Stimulated activated CD4-positive, alpha-beta T cell treated with anti-CD3 and anti-CD28 coated beads, Interleukin-2, amount 100 ng/mL, for 48 hours (primary cell): ENCODE results near the gene BCAP31.
"Not testable (repeated sequence)": the region's sequence is repeated elsewhere in the genome, so short reads cannot be mapped to it uniquely, and the experiment has no call there.

ENCODE experiments used
- DNase-seq, 2 donors: peaks; one replicate each; pipeline ENCODE4 v3.0.0-alpha.2; 2020

Gene BCAP31

DNA sequence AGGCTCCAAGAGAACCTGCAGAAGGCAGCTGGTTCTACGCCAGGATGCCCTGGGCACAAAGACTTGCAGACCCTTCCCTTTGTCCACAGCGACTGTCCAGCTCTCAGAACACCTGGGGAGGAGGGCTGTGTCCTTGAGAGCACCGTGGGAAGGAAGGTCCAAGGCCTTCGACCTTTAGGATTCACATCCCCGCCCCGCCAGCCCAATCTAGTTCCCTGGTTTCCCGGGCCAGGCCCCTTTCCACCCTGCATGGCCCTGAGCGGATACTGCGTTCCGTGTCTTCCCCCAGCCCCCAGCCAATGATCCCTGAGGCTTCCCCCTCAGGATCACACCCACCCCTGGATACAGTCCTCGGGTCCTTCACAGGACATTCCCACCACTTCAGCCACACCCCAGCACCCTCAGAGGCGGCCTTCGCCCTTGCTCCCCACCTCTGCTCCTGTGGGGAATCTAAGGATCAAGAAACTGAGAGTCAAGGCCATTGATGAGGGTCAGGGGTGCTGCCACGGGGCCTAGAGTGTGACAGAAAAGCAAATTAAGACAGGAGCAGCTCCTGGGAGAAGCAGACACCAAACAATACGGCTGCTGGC, 9.6 kb upstream of the BCAP31 start:
- DNase-seq: no peak

DNA sequence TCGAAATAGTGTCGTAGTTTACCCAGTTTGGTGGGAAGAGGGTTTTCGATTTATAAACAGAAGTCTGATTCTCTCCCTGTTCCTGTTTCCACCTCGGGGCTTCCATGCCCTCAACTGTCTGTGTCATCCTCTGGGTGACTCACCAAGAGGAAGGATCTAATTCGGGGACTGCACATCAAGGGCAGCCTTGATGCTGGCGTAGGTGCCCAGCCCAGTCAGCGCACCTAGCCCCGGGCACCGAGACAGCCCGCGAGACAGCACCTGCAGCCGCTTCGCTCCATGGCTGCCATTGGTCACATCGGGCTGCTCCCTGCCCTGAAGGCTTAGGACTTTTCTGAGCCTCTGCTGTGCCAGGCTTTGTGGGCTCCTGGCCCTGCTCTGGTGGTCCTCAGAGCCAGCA, 8.2 kb upstream of the BCAP31 start:
- no peak for DNase-seq

DNA sequence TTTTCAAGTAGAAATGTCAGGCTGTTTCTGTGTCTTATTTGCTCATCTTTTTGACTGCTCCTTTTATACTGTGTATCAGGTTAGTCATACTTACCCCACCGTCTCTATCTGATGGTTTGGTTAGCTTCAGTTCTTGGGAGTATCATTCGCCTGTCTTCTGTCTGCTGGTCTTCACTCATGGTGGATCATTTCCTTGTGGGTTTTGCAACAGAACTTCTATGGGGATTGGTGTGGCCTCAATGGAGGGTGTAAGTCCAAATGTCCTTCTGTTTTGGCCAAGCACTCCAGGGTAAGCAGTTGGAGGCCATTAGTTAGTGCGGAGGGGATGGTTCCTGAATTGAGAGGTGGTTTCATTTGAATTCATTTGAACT, 7.6 kb upstream of the BCAP31 start:
- no peak for DNase-seq

- DNase-seq: no peak
Measured at GRCh38 chrX:153731117-153731844, 7.1 kb upstream of the BCAP31 start.

DNA sequence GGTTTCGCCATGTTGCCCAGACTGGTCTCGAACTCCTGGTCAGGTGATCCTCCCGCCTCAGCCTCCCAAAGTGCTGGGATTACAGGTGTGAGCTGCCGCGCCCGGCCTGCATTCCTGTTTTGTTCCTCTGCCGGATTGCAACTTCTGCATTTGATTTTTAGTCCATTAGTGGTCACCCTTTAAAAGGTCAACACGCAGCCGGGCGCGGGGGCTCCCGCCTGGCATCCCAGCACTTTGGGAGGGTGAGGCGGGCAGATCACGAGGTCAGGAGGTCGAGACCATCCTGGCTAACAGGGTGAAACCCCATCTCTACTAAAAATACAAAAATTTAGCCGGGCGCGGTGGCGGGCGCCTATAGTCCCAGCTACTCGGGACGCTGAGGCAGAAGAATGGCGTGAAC, 5.9 kb upstream of the BCAP31 start:
- DNase-seq: not testable (repeated sequence)

DNA sequence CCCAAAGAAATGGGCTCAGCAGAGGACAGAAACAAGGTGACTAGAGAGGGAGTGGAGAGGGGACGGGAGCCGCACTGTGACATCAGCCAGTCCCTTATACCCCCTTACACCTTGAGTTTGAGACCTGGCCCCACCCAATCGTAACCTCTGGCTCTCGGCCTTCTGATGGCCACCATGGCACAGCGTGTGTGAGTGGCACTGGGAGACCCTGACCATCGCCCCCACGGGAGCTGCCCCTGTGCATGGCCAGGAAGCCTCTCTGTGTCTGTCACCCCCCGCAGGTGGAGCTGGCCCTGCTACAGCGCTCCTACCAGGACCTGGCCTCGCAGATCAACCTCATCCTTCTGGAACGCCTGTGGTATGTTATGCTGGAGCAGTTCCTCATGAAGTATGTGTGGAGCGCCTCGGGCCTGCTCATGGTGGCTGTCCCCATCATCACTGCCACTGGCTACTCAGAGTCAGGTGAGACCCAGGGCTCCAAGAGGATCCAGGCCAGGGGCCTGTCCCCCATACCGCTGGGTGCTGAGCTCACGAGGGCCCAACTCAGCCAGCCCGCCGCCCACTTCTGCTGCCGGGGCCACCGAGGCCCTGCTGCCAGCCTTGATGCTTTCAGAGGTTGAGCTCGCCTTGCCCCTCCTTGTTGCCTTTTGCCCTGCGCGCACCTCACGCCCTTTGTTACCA, 4.9 kb upstream of the BCAP31 start:
- no peak for DNase-seq

GRCh38 chrX:153728095-153728494, 3.9 kb upstream of the BCAP31 start:
- DNase-seq: no peak

DNA sequence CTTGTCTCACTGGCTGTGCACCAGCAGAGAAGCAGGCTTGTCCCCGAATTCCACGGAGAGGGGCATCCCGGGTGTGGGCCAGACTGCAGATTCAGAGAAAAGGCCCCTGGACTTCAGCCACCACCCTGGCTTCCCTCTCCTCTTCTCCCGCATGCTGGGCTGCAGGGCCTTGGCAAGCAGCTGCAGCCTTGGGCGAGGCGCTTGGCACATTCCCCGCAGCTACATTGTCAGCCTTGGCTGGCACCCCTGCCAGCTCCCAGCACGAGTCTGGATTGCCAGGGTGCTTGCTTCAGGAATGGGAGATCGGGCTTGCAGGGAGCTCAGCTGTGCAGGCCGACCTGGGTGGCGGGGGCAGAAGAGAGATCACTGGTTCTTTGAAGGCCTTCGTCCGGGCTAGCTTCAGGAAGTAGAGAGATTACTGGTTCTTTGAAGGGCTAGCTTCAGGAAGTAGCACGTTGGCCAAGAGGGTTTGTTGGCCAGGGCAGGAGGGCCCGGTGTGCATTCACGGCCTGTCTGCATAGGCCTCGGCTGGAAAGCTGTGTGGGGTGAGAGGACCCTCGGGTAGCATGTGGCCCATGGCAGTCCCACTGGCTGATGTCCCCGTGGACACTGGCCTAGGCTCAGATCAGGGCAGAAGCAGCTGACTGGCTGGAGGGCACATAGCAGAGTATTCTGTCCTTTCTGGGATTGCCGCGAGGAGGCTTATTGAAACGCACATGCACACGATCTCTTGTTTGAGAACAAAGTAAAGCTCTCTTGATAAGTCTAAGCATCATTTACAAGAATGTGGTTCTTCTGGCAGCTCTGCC, 3.1 kb upstream of the BCAP31 start:
- no peak for DNase-seq

DNA sequence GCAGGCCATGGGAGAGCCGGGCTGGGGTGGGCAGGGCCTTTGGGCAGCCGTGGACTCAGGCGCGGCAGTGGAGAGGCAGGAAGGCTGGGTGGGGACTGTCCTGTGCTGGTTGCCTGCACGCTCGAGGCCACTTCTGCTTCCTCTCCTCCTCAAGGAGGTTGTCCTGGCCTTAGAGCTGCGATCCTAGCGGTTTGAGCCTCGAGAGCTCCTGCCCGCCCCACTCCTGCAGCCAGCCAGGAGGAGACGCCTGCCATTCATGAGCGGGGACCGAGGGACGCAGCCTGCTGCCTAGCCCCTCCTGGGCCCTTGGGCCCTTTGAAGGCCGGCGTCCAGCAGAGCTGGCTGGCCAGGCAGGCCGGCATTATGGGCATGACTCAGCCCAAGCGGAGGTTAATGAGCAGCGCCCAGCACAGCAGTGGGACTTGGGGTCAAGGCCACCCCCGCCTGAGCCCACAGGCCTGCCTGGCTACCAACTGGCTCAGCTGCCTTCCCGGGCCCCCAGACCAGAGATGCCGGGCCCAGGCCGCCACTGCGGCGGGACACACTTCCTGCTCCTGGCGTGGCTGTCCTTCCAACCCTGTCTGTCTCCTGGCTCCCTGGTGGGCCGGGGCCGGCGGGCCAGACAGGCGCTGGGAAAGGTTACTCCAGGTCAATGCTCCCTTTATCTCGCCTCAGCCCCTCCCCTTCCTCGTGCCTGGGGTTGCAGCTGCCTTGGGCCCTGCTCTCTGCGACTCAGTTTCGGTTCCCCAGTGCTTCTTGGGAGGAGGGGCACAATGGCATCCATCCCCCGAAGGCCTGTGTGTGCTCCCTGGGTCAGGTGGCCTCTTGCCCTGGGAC, 2.3 kb upstream of the BCAP31 start:
- DNase-seq: no peak

DNA sequence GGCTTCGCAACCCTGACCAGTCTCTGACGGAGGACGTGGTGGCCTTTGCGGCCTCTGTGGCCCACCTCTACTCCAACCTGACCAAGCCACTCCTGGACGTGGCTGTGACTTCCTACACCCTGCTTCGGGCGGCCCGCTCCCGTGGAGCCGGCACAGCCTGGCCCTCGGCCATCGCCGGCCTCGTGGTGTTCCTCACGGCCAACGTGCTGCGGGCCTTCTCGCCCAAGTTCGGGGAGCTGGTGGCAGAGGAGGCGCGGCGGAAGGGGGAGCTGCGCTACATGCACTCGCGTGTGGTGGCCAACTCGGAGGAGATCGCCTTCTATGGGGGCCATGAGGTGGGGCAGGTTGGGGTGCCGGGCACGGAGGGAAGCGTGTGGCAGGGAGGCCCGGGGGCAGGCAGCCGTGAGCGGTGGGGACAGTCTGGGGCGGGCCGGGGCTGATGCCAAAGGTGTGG, 1.7 kb upstream of the BCAP31 start:
- no peak for DNase-seq

DNA sequence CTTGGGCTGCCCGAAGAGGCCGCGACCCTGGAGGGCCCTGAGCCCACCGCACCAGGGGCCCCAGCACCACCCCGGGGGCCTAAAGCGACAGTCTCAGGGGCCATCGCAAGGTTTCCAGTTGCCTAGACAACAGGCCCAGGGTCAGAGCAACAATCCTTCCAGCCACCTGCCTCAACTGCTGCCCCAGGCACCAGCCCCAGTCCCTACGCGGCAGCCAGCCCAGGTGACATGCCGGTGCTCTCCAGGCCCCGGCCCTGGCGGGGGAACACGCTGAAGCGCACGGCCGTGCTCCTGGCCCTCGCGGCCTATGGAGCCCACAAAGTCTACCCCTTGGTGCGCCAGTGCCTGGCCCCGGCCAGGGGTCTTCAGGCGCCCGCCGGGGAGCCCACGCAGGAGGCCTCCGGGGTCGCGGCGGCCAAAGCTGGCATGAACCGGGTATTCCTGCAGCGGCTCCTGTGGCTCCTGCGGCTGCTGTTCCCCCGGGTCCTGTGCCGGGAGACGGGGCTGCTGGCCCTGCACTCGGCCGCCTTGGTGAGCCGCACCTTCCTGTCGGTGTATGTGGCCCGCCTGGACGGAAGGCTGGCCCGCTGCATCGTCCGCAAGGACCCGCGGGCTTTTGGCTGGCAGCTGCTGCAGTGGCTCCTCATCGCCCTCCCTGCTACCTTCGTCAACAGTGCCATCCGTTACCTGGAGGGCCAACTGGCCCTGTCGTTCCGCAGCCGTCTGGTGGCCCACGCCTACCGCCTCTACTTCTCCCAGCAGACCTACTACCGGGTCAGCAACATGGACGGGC, 1.0 kb upstream of the BCAP31 start:
- DNase-seq: no peak

DNA sequence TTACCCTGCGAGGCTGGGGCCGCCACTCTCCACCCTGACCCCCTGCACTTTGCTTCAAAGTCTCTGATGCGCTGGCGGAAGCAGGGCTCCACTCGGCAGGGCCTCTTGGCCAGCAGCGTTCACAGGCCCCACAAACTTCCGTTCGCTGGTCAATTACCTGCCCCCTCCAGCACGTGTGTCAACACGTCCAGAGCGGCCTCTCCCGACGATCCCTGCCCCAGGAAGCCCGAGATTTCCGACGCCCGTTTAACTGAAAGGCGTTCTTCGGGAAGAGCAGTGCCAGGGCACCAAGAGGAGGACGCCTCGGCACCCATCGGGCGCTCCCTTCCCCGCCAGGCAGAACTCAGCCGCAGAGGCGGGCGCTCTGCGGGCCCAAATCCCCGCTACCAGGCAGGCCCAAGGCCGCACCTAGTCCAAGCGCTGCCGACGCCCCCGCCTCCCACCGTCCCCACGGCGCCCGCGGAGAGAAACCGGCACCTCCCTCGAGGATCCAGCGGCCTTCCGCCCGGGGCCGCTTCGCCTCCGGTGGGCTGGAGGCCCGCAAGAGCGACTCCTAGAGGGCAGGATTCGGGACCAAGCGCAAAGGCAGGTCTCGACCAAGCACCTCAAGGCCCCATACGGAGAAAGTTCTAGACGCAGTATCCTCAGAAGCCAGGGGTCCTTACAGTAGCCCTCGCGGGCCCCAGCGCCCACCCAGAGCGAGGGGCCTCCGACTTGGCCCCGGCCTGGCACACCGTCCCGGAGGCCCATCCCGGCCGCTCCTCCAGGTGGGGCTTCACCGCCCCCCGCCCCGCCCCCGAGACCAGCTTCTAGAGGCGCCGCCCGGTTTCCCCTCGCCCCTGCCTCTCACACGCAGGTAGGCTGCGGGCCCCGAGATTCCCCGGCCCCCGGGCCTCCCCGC, 586 bp downstream of the BCAP31 start:
- DNase-seq: peak; percentile 41 to 52

DNA sequence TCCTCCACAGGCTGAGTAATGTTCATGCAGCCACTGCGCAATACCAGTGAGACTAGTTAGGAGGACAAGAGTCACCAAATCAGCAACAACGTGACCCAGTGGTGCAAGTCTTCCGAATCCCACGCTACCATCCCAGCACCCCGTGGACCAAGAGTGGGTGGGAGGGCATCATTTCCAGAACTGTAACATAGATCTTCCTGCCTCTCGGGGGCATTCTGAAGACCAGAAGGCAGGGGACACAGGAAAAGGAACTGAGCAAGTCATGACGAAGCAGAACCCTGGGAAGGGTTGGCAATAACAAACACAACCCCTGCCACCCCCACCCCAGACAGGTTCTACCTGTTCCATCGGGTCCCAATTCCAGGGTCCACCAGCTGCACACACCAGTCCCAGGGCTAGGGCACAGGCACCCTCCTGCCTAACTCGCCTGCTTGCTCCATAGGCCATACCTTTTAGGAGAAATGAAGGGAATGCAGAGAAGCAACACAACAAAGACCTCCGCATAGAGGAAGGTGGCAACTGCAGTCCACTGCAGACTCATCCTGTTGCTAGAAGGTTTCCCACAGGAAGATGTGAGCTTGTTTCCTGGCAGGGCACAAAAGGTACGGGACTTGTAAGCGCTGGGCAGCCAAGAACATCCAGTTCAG, 1.4 kb downstream of the BCAP31 start:
- no peak for DNase-seq

DNA sequence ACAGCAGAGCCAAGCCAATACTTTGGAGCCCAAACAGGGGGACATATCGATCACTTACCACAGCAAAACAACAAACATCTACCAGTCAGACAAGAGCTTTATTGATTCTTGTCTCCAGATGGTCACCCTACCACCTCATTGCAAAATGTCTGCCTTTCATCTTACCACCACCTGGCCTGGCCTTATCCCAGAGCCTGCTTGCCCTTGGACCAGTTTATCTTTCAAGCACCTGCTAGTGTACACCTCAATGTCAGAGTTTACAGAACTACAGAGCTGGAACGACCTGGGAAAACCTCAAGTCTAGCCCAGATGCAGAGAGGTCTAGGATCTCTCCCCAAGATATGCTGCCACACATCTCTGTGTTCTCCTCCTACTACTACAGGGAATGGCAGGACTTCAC, 4.5 kb downstream of the BCAP31 start:
- no peak for DNase-seq

DNA sequence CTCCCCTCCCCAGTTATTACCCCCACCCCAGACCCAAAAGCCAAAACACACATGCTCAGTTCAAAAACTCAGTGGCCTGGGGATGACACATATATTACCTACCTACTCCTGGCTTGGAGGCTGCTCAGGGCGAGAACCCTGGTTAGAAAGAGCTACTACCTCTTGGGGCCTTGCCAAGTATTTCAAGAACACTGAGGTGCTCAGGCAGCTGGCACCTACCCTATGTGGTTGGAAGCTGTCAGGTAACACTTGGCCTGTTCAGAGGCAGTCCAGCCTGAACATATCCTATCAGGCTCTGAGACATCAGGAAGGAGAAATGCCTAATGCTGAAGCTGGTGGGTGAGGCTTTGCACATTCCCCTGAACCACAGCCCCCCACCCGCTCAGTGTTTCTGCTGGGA, 4.9 kb downstream of the BCAP31 start:
- no peak for DNase-seq

DNA sequence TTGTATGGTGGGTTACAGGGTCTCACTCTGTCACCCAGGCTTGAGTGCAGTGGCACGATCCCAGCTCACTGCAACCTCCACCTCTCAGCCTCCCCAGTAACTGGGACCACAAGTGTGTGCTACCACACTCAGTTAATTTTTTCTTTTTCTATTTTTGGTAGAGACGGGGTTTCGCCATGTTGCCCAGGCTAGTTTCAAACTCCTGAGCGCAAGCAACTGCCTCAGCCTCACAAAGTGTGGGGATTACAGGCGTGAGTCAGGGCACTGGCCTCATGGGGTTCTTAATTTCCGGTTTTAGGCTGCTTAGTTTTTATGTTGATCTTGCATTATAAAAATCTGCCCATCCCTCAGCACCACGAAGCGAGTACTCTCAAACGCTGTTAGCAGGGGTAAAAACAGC, 6.7 kb downstream of the BCAP31 start:
- no peak for DNase-seq

DNA sequence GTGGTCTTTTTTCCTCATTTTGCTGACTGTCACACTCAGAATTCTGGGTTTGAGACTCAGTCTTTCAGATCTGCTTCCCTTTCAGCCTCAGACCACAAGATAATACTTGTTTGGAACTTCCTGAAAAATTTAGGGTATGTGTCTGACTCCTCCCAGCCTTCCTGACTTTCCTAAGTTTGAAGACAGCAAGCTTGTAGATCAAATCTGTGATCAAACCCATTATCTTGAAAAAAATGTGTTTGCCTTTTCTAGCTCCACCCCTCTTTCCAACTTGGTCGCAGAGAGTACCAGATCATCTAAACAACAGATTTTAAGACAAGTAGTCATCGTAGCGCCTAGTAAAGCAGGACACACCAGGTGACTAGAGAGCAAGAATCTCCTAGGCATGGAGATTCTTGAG, 9.9 kb downstream of the BCAP31 start:
- DNase-seq: no peak

DNA sequence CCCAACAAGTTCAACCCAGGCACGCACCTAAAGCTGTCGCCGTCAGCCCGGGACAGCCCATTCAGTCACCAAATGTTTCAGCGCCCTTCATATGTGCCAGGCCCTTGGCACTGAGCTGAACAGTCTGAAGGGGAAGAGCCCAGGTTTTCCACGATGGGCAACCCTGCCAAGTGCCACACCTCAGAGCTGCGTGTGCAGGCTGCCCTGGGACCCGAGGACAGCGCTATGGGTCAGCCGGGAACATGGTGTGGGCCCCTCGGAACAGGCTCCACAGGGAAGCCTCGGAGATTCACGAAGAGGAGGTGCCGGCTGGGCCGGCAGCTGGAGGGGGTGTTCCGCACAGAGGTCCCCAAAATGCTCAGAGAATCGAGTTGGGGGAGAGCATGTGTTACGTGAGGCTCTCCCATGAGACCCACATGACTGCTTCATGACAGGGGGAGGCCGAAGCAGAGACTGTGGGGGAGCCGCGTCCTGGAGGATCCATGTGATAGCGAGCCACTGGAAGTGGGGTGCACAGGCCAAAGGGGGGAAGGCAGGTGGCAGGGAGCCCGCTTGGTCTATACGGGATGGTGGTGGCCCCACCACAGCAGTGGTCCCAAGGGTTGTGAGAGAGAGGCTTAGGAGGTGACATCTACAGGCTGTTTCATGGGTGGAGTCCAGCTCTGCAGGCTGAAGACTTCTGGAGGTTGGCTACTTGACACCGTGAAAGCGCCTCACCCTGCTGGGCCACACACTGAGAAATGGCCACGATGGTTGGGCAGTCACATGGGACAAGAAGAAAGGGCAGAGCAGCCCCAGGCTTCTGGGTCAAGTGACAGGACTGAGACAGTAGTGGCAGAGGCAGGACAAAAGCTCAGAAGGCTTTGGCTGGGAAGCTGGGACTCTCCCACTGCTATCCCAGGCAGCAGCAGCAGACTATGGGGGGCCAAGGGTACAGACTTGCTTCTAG, 14.2 kb downstream of the BCAP31 start:
- no peak for DNase-seq

- DNase-seq: peak in 1 of 2 donors; percentile 45
Measured at GRCh38 chrX:153708415-153708814, 15.8 kb downstream of the BCAP31 start.
